Nephron (organoid): Measurements from ENCODE around the gene IBTK.
"Not testable (repeated sequence)": the region's sequence is repeated elsewhere in the genome, so short reads cannot be mapped to it uniquely, and the experiment has no call there.

Experiments
- H3K27ac Mint-ChIP-seq, 3 experiments: 2 replicates each; pipeline ENCODE4 v1.8.0; 2020; ENCODE audit warnings: mixed read lengths in 3 of 3, mild to moderate bottlenecking in 2 of 3, moderate library complexity in 1 of 3
- H3K27me3 Mint-ChIP-seq: 2 replicates; pipeline ENCODE4 v1.8.0; 2021; ENCODE audit warnings: low read depth, mild to moderate bottlenecking, moderate library complexity, mixed read lengths
- H3K36me3 Mint-ChIP-seq: 2 replicates; pipeline ENCODE4 v1.8.0; 2020; ENCODE audit warnings: low read depth, mixed read lengths
- H3K4me1 Mint-ChIP-seq: 2 replicates; pipeline ENCODE4 v1.8.0; 2020; ENCODE audit warnings: mixed read lengths
- H3K4me3 Mint-ChIP-seq, 3 experiments: 2 replicates each; pipeline ENCODE4 v1.8.0; 2020; ENCODE audit warnings: mild to moderate bottlenecking in 3 of 3, mixed read lengths in 3 of 3, moderate library complexity in 2 of 3
- H3K9me3 Mint-ChIP-seq: 2 replicates; pipeline ENCODE4 v1.8.0; 2020; ENCODE audit warnings: mixed read lengths
- TF ChIP-seq, protein P1 (sequence below), 3 experiments: fragments of 200-600 bp; sonication (generic); IDR thresholded peaks; one replicate each; pipeline ENCODE4 v1.5.0; 2021; ENCODE audit warnings: antibody characterized with exemption in 3 of 3; ENCODE audit not compliant: unreplicated experiment in 3 of 3

IBTK gene

DNA sequence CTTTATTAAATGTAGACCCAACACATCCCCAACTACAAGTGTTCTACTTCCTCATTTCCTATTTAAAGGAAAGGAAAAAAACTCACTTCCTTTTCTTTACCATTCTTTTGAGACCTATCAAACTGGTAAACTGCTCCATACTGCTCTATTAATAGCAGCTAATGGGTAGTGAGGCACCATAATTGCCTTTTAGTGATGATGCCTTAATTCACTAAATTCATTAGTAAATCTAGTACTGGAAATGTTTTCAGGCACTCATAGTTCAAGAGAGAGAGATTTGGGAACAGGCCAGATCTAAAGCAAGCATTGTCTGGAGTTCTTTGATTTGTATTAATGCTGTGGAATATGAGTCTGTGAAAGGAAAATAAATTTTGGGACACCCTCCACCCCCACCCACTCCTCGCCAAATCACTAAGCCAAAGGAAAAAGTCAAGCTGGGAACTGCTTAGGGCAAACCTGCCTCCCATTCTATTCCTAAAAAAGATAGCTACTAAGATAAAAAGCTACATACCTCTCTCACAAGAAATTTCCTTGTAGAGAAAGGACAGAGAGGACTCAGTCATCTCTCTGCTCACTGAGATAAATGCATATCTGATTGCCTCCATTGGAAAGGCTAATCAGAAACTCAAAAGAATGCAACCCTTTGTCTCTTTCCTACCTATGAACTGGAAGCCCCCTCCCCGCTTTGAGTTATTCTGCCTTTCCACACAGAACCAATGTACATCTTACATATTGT, 13.6 kb upstream of the IBTK start:
- Mint-ChIP-seq H3K27ac (peak overlapping the region in 2 of 3 experiments; percentile 46 to 63), H3K36me3 (no peaks in the 10 kb centered on the region), H3K4me1 (peaks cover 15% of the 10 kb centered on the region), H3K27me3 (no peaks in the 10 kb centered on the region), H3K4me3 (no peak overlapping the region), H3K9me3 (no peaks in the 10 kb centered on the region)
- TF ChIP-seq, protein P1, sequence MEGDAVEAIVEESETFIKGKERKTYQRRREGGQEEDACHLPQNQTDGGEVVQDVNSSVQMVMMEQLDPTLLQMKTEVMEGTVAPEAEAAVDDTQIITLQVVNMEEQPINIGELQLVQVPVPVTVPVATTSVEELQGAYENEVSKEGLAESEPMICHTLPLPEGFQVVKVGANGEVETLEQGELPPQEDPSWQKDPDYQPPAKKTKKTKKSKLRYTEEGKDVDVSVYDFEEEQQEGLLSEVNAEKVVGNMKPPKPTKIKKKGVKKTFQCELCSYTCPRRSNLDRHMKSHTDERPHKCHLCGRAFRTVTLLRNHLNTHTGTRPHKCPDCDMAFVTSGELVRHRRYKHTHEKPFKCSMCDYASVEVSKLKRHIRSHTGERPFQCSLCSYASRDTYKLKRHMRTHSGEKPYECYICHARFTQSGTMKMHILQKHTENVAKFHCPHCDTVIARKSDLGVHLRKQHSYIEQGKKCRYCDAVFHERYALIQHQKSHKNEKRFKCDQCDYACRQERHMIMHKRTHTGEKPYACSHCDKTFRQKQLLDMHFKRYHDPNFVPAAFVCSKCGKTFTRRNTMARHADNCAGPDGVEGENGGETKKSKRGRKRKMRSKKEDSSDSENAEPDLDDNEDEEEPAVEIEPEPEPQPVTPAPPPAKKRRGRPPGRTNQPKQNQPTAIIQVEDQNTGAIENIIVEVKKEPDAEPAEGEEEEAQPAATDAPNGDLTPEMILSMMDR (IDR thresholded peaks at IDR 0.05; ENCODE audit: unreplicated experiment in 3 of 3) = no peak

DNA sequence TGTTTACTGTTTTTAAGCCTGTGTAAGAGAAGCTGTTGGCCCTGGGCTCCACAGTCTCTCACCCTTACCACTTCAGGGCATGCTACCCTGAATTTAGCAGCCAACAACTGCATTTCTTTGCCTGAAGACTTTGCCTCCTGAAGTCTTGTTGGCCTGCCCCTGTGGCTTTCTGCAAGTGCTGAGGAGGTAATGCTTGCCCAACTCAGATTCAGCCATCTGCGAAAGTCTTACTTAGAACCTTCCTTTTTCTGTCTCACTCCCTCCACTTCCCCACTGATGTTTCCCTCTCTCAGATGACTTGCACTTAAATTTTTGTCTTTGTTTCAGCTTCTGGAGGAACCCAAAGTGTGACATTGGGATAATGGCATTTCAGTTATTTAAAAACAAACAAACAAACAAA, 11.8 kb upstream of the IBTK start:
- TF ChIP-seq, protein P1 (IDR thresholded peaks at IDR 0.05; ENCODE audit: unreplicated experiment in 3 of 3) = no peak
- Mint-ChIP-seq H3K27ac (no peak overlapping the region), H3K27me3 (no peaks in the 10 kb centered on the region), H3K36me3 (no peaks in the 10 kb centered on the region), H3K4me1 (peaks cover 15% of the 10 kb centered on the region), H3K9me3 (no peaks in the 10 kb centered on the region), H3K4me3 (no peak overlapping the region)

GRCh38 chr6:82257088-82257774, 9.7 kb upstream of the IBTK start:
- Mint-ChIP-seq H3K27me3 (no peaks in the 10 kb centered on the region), H3K27ac (no peak overlapping the region), H3K4me1 (peaks cover 15% of the 10 kb centered on the region), H3K36me3 (no peaks in the 10 kb centered on the region), H3K9me3 (no peaks in the 10 kb centered on the region), H3K4me3 (no peak overlapping the region)
- TF ChIP-seq, protein P1 (IDR thresholded peaks at IDR 0.05; ENCODE audit: unreplicated experiment in 3 of 3) = no peak

DNA sequence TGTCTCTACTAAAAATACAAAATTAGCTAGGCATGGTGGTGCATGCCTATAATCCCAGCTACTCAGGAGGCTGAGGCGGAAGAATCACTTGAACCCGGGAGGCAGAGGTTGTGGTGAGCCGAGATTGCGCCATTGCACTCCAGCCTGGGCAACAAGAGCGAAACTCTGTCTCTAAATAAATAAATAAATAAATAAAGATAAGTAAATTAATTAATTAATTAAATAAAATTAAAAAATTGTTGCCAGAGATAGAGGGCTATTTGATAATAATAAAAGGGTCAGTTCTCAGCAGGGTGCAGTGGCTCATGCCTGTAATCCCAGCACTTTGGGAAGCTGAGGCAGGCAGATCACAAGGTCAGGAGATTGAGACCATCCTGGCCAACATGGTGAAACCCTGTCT, 7.2 kb upstream of the IBTK start:
- not testable (repeated sequence) for H3K4me3 Mint-ChIP-seq, H3K27me3 Mint-ChIP-seq, H3K36me3 Mint-ChIP-seq, H3K9me3 Mint-ChIP-seq, H3K4me1 Mint-ChIP-seq, H3K27ac Mint-ChIP-seq

GRCh38 chr6:82251942-82252341, 4.4 kb upstream of the IBTK start:
- Mint-ChIP-seq H3K4me1 (peaks cover 7% of the 10 kb centered on the region), H3K27ac (no peak overlapping the region), H3K4me3 (no peak overlapping the region), H3K36me3 (no peaks in the 10 kb centered on the region), H3K9me3 (no peaks in the 10 kb centered on the region), H3K27me3 (no peaks in the 10 kb centered on the region)
- TF ChIP-seq, protein P1 (IDR thresholded peaks at IDR 0.05; ENCODE audit: unreplicated experiment in 3 of 3) = peak; percentile 48 to 64 (median 55)

- peaks cover under 1% of the 10 kb centered on the region for H3K36me3 Mint-ChIP-seq
- peaks cover 28% of the 10 kb centered on the region for H3K4me1 Mint-ChIP-seq
- H3K27ac Mint-ChIP-seq = peak overlapping the region in 1 of 3 experiments; percentile 47
- H3K9me3 Mint-ChIP-seq = no peaks in the 10 kb centered on the region
- H3K4me3 Mint-ChIP-seq = peak overlapping the region in 2 of 3 experiments; percentile 25 to 50
- TF ChIP-seq, protein P1 (IDR thresholded peaks at IDR 0.05; ENCODE audit: unreplicated experiment in 3 of 3) = no peak
- H3K27me3 Mint-ChIP-seq = no peaks in the 10 kb centered on the region
These were observed 2.1 kb upstream of the IBTK start for GRCh38 chr6:82249381-82250253.
